Upper lobe of right lung (tissue), 1 donor: ENCODE data around the gene PUSL1. TPM values are rescaled to one million over a fixed set of nuclear protein-coding genes. Genes with fewer than 3 reads are reported as not detected.

Source experiments
- ATAC-seq: fragments of 200-7000 bp; cut with Tn5 transposase; one replicate; pipeline ENCODE4 v1.9.1; 2020; ENCODE audit warnings: mild to moderate bottlenecking, moderate library complexity
- DNase-seq: peaks from one replicate; pipeline ENCODE4 v3.0.0-alpha.2; 2020
- H3K27ac ChIP-seq: fragments of 200-600 bp; one replicate; pipeline ENCODE4 v1.8.0; 2022
- H3K27me3 ChIP-seq: fragments of 200-600 bp; one replicate; pipeline ENCODE4 v1.8.0; 2022; ENCODE audit warnings: mild to moderate bottlenecking
- H3K36me3 ChIP-seq: fragments of 200-600 bp; one replicate; pipeline ENCODE4 v1.8.0; 2022
- H3K4me1 ChIP-seq: fragments of 200-600 bp; one replicate; pipeline ENCODE4 v1.8.0; 2022
- H3K4me3 ChIP-seq: fragments of 200-600 bp; one replicate; pipeline ENCODE4 v1.8.0; 2022; ENCODE audit warnings: mild to moderate bottlenecking
- H3K9me3 ChIP-seq: fragments of 200-600 bp; one replicate; pipeline ENCODE4 v1.8.0; 2022
- intact Hi-C: fragments of 100-400 bp; cut with DNase I; formaldehyde crosslinking; loops from one replicate; pipeline ENCODE4 v1.11.0; 2022
- total RNA-seq: library from RNA; stranded (reverse); fragmentation: NEBNext Ultra II Directional; extraction: Animal tissue kit (Norgen Biotek cat#: 25700); gene quantifications from one replicate; pipeline ENCODE4 v1.2.1, GENCODE V29; 2021
- TF ChIP-seq, protein P1 (sequence below): fragments of 200-600 bp; IDR thresholded peaks from one replicate; pipeline ENCODE4 v1.8.0; 2022; ENCODE audit warnings: antibody characterized with exemption
- donor health status: DM: no; HTN: yes; CAD: no; lungs with severe emphysema.

PUSL1 gene
- total RNA-seq, 1 donor from 2014 or later: 14.2 TPM

DNA sequence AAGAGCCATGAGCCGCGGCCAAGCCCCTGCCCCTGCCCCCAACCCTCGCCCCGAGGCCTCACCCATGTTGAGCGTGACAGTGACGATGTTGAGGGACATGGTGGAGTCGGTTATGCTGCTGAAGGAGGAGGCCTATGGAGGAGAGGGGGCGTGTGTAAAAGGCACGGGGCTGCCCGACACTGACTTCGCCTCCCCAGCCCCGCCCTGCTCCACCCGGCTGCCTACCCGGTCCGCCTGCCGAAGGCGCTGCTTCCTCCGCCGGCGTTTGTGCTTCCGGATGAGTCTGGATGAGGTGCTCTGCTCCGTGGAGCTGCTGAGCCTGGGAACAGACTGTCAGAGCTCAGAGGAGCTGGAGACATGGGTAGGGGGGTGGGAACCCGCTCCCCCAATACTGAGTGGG lies 31.8 kb downstream of the PUSL1 start:
- intact Hi-C loops: no loop called here
- Histone ChIP-seq H3K9me3 (no peaks in the 10 kb centered on the region), H3K36me3 (peaks cover 13% of the 10 kb centered on the region), H3K27me3 (no peaks in the 10 kb centered on the region), H3K4me3 (no peak overlapping the region), H3K27ac (no peak overlapping the region), H3K4me1 (no peaks in the 10 kb centered on the region)
- TF ChIP-seq, protein P1, sequence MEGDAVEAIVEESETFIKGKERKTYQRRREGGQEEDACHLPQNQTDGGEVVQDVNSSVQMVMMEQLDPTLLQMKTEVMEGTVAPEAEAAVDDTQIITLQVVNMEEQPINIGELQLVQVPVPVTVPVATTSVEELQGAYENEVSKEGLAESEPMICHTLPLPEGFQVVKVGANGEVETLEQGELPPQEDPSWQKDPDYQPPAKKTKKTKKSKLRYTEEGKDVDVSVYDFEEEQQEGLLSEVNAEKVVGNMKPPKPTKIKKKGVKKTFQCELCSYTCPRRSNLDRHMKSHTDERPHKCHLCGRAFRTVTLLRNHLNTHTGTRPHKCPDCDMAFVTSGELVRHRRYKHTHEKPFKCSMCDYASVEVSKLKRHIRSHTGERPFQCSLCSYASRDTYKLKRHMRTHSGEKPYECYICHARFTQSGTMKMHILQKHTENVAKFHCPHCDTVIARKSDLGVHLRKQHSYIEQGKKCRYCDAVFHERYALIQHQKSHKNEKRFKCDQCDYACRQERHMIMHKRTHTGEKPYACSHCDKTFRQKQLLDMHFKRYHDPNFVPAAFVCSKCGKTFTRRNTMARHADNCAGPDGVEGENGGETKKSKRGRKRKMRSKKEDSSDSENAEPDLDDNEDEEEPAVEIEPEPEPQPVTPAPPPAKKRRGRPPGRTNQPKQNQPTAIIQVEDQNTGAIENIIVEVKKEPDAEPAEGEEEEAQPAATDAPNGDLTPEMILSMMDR: no peak
- ATAC-seq (no peak), DNase-seq (no peak)

DNA sequence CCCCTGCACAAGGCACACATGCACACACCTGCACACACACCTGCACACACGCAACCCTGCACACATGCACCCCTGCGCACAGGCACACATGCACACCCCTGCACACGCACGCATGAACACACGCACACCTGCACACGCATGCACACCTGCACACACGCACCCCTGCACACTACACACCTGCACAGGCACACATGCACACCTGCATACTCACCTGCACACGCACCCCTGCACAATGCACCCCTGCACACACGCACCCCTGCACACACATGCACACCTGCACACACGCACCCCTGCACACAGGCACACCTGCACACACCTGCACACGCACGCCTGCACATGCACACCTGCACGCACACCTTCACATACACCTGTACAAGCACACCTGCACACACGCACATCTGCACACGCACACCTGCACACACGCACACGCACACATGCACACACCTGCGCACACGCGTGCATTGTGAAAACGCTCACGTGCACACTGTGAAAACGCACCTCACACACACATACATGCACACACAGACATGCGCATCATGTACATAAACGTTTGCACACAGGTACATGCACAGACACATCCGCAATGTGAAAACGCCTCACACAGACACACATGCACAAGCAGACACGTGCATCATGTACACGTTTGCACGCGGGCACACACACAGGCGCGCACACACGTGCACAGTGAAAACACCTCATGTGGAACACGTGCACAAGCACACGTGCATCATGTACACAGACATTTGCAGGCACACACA lies 32.6 kb downstream of the PUSL1 start:
- Histone ChIP-seq H3K9me3 (no peaks in the 10 kb centered on the region), H3K27me3 (no peaks in the 10 kb centered on the region), H3K4me1 (peaks cover 6% of the 10 kb centered on the region), H3K27ac (no peak overlapping the region), H3K4me3 (no peak overlapping the region), H3K36me3 (peaks cover 13% of the 10 kb centered on the region)
- no peak for DNase-seq
- no peak for ATAC-seq
- TF ChIP-seq, protein P1: no peak
- intact Hi-C loops: no loop called here

DNA sequence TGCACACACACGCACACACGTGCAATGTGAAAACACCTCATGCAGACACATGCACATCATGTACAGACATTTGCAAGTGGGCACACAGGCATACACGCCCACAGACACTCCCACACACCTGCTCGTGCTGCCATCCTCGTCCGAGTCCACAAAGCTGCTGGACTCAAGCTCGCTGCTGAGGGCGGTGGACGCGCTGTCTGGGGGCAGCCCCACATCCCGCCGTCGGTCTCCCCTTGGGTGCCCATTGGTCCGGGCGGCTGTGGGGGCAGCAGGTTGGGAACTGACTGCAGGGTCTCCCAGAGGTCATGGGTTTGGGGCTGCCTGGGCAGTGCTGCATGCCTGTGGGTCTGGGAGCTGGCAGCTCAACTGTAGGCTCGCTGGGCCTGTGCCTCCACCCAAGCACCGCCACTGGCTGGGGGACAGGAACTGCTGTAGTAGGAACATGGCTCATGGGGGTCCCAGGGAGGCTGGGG lies 33.2 kb downstream of the PUSL1 start:
- H3K36me3 ChIP-seq: peaks cover 13% of the 10 kb centered on the region
- DNase-seq: no peak
- H3K27me3 ChIP-seq: no peaks in the 10 kb centered on the region
- TF ChIP-seq, protein P1: no peak
- intact Hi-C loops: no loop called here
- no peak for ATAC-seq
- H3K9me3 ChIP-seq: no peaks in the 10 kb centered on the region
- H3K4me3 ChIP-seq: no peak overlapping the region
- H3K27ac ChIP-seq: no peak overlapping the region
- H3K4me1 ChIP-seq: peaks cover 12% of the 10 kb centered on the region

DNA sequence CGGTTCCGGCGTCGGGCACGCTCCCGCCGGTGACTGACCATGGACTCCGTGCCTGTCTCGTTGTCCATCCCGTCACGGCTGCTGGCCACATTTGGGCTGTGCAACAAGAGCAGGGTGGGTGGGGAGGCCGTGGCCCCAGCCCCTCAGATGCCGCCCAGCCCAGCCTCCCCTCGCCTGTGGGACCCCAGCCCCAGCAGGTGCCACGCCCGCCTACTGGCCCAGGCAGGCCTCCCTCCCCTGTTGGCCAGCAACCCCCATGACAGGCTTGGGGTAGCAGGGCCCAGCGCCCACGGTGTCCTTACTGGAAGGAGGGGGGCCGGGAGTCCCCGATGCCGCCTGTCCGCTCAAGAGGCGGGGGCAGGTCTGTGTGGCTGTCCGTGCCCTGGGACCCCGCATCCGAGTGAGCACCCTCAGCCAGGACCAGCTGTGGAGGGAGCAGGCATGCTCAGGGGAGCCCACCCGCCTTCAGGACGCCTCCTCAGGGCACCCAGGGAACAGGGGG lies 33.7 kb downstream of the PUSL1 start:
- no peak overlapping the region for H3K4me3 ChIP-seq
- no peaks in the 10 kb centered on the region for H3K27me3 ChIP-seq
- H3K27ac ChIP-seq: no peak overlapping the region
- peaks cover 15% of the 10 kb centered on the region for H3K4me1 ChIP-seq
- no peak for ATAC-seq
- TF ChIP-seq, protein P1: no peak
- H3K9me3 ChIP-seq: no peaks in the 10 kb centered on the region
- intact Hi-C loops: no loop called here
- H3K36me3 ChIP-seq: peaks cover 13% of the 10 kb centered on the region
- DNase-seq: no peak

DNA sequence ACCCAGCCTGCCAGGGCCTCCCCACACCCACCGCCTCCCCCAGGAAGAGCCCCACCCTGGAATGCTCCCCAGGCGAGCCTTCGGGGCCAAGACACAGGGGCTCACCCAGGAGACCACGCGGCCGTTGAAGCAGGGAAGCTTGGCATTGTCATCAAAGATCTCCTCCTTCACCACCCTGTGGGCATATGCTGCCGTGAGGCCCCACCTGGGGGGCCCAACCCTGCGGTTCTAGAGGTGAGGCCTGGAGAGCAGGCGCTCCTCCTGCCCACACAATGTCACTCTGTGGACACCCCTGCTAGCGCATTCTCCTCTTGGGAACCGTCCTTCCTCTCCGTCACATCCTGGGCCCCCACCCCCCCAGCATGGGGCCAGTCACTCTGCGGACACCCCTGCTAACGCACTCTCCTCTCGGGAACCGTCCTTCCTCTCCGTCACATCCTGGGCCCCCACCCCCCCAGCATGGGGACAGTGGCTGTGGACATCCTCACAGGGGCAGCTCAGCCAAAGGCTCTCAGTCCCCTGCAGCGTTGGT lies 34.3 kb downstream of the PUSL1 start:
- ATAC-seq (no peak), DNase-seq (no peak)
- no peaks in the 10 kb centered on the region for H3K27me3 ChIP-seq
- H3K36me3 ChIP-seq: peaks cover 13% of the 10 kb centered on the region
- intact Hi-C loops: no loop called here
- no peak overlapping the region for H3K4me3 ChIP-seq
- no peaks in the 10 kb centered on the region for H3K9me3 ChIP-seq
- peaks cover 20% of the 10 kb centered on the region for H3K4me1 ChIP-seq
- no peak overlapping the region for H3K27ac ChIP-seq
- TF ChIP-seq, protein P1: no peak
